8988T (cell line): Measurements from ENCODE around the gene CCNK.

Experiments
- DNase-seq: peaks from one replicate; pipeline ENCODE4 v3.0.0; 2011

CCNK gene

GRCh38 chr14:99508896-99509629 is 27.9 kb downstream of the CCNK start:
- DNase-seq, result peak; percentile 22

- DNase-seq, result no peak
Observed at GRCh38 chr14:99509871-99510555, 28.8 kb downstream of the CCNK start.

- no peak for DNase-seq
Observed at GRCh38 chr14:99510556-99511139, 29.4 kb downstream of the CCNK start.

GRCh38 chr14:99511421-99512109 is 30.4 kb downstream of the CCNK start:
- DNase-seq, result no peak

GRCh38 chr14:99512110-99512449 is 30.9 kb downstream of the CCNK start:
- DNase-seq, result no peak

- DNase-seq, result no peak
Observed at GRCh38 chr14:99512571-99513182, 31.5 kb downstream of the CCNK start.

GRCh38 chr14:99513183-99513694 is 32.0 kb downstream of the CCNK start:
- DNase-seq, result no peak

- DNase-seq, result no peak
Observed at GRCh38 chr14:99513946-99514551, 32.8 kb downstream of the CCNK start.

- no peak for DNase-seq
Observed at GRCh38 chr14:99514552-99515300, 33.5 kb downstream of the CCNK start.

GRCh38 chr14:99515301-99516155 is 34.3 kb downstream of the CCNK start:
- peak; percentile 10 for DNase-seq

GRCh38 chr14:99516156-99516870 is 35.1 kb downstream of the CCNK start:
- DNase-seq, result peak; percentile 3

- peak; percentile 14 for DNase-seq
Observed at GRCh38 chr14:99516871-99517642, 35.8 kb downstream of the CCNK start.

- DNase-seq, result peak; percentile 7
Observed at GRCh38 chr14:99517643-99518381, 36.6 kb downstream of the CCNK start.

GRCh38 chr14:99518441-99519346 is 37.5 kb downstream of the CCNK start:
- DNase-seq, result peak; percentile 92

- DNase-seq, result peak; percentile 9
Observed at GRCh38 chr14:99519347-99519881, 38.2 kb downstream of the CCNK start.

GRCh38 chr14:99519931-99520421 is 38.8 kb downstream of the CCNK start:
- peak; percentile 15 for DNase-seq

- DNase-seq, result no peak
Observed at GRCh38 chr14:99520571-99521081, 39.4 kb downstream of the CCNK start.
